Astrocyte (in vitro differentiated cells and primary cell): ENCODE measurements around the gene P4HA1. TPM values are rescaled to one million over a fixed set of nuclear protein-coding genes. Genes with fewer than 3 reads are reported as not detected.

Source experiments
- DNase-seq: peaks from one replicate; pipeline ENCODE4 v3.0.0-alpha.2; 2010; ENCODE audit warnings: low read depth
- FAIRE-seq: peaks from 2 replicates; lab custom pipeline; 2011; peaks lifted over from hg19 to GRCh38; lab: Jason Lieb, UNC
- H2AFZ ChIP-seq: 2 replicates; pipeline ENCODE4 v1.6.0; 2012; ENCODE audit warnings: low read depth, low read length, inconsistent platforms
- H3K27ac ChIP-seq: 2 replicates; pipeline ENCODE4 v1.5.1; 2011; ENCODE audit warnings: low read depth, low read length, inconsistent platforms
- H3K27me3 ChIP-seq: 2 replicates; pipeline ENCODE4 v1.6.0; 2011; ENCODE audit warnings: low read length, inconsistent platforms; ENCODE audit not compliant: insufficient read depth
- H3K36me3 ChIP-seq: 2 replicates; pipeline ENCODE4 v1.5.1; 2011; ENCODE audit warnings: low read length, inconsistent platforms; ENCODE audit not compliant: insufficient read depth
- H3K4me1 ChIP-seq: 2 replicates; pipeline ENCODE4 v1.5.1; 2011; ENCODE audit warnings: low read length, inconsistent platforms; ENCODE audit not compliant: insufficient read depth
- H3K4me2 ChIP-seq: 2 replicates; pipeline ENCODE4 v1.6.0; 2012; ENCODE audit warnings: low read length, inconsistent platforms
- H3K4me3 ChIP-seq: 2 replicates; pipeline ENCODE4 v1.5.1; 2011; ENCODE audit warnings: low read depth, mild to moderate bottlenecking, low read length, inconsistent platforms; ENCODE audit not compliant: insufficient read depth
- H3K79me2 ChIP-seq: 2 replicates; pipeline ENCODE4 v1.6.0; 2012; ENCODE audit warnings: mild to moderate bottlenecking, low read length, inconsistent platforms; ENCODE audit not compliant: insufficient read depth
- H3K9ac ChIP-seq: 2 replicates; pipeline ENCODE4 v1.6.0; 2012; ENCODE audit warnings: mild to moderate bottlenecking, low read length, inconsistent platforms
- H3K9me3 ChIP-seq: 2 replicates; pipeline ENCODE4 v1.5.1; 2012; ENCODE audit warnings: low read depth, mild to moderate bottlenecking, low read length, inconsistent platforms; ENCODE audit not compliant: insufficient read depth
- H4K20me1 ChIP-seq: 2 replicates; pipeline ENCODE4 v1.6.0; 2012; ENCODE audit warnings: low read length, inconsistent platforms; ENCODE audit not compliant: insufficient read depth
- H3K27ac Mint-ChIP-seq: one replicate; pipeline ENCODE4 v1.8.0; 2021; ENCODE audit warnings: mild to moderate bottlenecking, mixed read lengths; ENCODE audit not compliant: unreplicated experiment
- H3K27me3 Mint-ChIP-seq: one replicate; pipeline ENCODE4 v1.8.0; 2021; ENCODE audit warnings: low read depth, mixed read lengths; ENCODE audit not compliant: unreplicated experiment
- H3K36me3 Mint-ChIP-seq: one replicate; pipeline ENCODE4 v1.8.0; 2021; ENCODE audit warnings: low read depth, mixed read lengths; ENCODE audit not compliant: unreplicated experiment
- H3K4me1 Mint-ChIP-seq: one replicate; pipeline ENCODE4 v1.8.0; 2021; ENCODE audit warnings: low read depth, mixed read lengths; ENCODE audit not compliant: unreplicated experiment
- H3K4me3 Mint-ChIP-seq: one replicate; pipeline ENCODE4 v1.8.0; 2021; ENCODE audit warnings: mild to moderate bottlenecking, moderate library complexity, mixed read lengths; ENCODE audit not compliant: unreplicated experiment
- H3K9me3 Mint-ChIP-seq: one replicate; pipeline ENCODE4 v1.8.0; 2021; ENCODE audit warnings: mild to moderate bottlenecking, mixed read lengths; ENCODE audit not compliant: unreplicated experiment
- EZH2 ChIP-seq: IDR thresholded peaks from 2 replicates; pipeline ENCODE4 v1.6.1; 2012; ENCODE audit warnings: mild to moderate bottlenecking, low read length, inconsistent platforms; ENCODE audit not compliant: insufficient read depth
- total RNA-seq: library from RNA; stranded (reverse); gene quantifications from 2 replicates; pipeline ENCODE4 v1.2.1, GENCODE V29; 2021
- TF ChIP-seq, protein P1 (sequence below): IDR thresholded peaks from 2 replicates; pipeline ENCODE4 v1.5.1; 2011; ENCODE audit warnings: low read depth, mild to moderate bottlenecking, inconsistent platforms, low read length, moderate library complexity; ENCODE audit not compliant: insufficient read depth

P4HA1 gene
- total RNA-seq, 1 donor from 2014 or later = 244 TPM

DNA sequence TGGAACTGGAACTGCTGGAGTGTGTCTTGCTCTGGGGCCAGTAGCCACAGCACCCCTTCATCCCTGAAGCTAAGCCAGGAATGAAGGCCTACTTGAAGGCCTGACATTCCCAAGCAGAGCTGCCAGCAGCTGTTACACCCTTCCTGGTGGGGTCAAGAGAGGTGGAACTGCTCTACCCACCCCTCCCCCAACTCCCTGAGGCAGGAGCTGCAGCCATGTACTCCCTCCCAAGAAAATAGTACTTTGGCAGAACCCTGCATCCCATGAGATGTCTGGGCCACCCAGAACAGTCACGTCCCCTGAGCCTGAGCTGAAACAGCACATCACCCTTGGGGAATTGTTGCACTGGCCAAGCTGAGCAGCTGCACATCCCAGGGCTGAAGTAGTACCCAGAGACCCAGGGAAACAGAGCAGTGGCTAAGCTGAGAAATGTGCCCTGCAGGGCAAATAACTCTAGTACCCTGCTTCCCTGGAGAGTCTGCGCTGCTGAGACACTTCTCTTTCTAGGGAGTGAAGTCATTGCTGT is 78.6 kb downstream of the P4HA1 start:
- peaks cover 34% of the 10 kb centered on the region for H3K36me3 Mint-ChIP-seq
- no peak overlapping the region for H3K4me2 ChIP-seq
- no peak overlapping the region for H2AFZ ChIP-seq
- H3K4me3 ChIP-seq = no peak overlapping the region
- no peak overlapping the region for H3K4me3 Mint-ChIP-seq
- H4K20me1 ChIP-seq = peaks cover 29% of the 10 kb centered on the region
- H3K9me3 ChIP-seq = no peaks in the 10 kb centered on the region
- peaks cover 2% of the 10 kb centered on the region for H3K9me3 Mint-ChIP-seq
- no peak overlapping the region for H3K9ac ChIP-seq
- peaks cover 25% of the 10 kb centered on the region for H3K36me3 ChIP-seq
- H3K27ac Mint-ChIP-seq = no peak overlapping the region
- peaks cover 8% of the 10 kb centered on the region for H3K79me2 ChIP-seq
- no peak for FAIRE-seq
- DNase-seq = no peak
- H3K27ac ChIP-seq = no peak overlapping the region
- no peaks in the 10 kb centered on the region for H3K27me3 Mint-ChIP-seq
- TF ChIP-seq EZH2 = no peak
- TF ChIP-seq, protein P1, sequence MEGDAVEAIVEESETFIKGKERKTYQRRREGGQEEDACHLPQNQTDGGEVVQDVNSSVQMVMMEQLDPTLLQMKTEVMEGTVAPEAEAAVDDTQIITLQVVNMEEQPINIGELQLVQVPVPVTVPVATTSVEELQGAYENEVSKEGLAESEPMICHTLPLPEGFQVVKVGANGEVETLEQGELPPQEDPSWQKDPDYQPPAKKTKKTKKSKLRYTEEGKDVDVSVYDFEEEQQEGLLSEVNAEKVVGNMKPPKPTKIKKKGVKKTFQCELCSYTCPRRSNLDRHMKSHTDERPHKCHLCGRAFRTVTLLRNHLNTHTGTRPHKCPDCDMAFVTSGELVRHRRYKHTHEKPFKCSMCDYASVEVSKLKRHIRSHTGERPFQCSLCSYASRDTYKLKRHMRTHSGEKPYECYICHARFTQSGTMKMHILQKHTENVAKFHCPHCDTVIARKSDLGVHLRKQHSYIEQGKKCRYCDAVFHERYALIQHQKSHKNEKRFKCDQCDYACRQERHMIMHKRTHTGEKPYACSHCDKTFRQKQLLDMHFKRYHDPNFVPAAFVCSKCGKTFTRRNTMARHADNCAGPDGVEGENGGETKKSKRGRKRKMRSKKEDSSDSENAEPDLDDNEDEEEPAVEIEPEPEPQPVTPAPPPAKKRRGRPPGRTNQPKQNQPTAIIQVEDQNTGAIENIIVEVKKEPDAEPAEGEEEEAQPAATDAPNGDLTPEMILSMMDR = no peak
- H3K4me1 Mint-ChIP-seq = peaks cover 20% of the 10 kb centered on the region
- H3K27me3 ChIP-seq = no peaks in the 10 kb centered on the region
- no peaks in the 10 kb centered on the region for H3K4me1 ChIP-seq

GRCh38 chr10:73015779-73016178 is 80.9 kb downstream of the P4HA1 start:
- Histone ChIP-seq H4K20me1 (peaks cover 24% of the 10 kb centered on the region), H3K27me3 (no peaks in the 10 kb centered on the region), H3K4me2 (no peak overlapping the region), H3K79me2 (peaks cover 8% of the 10 kb centered on the region), H2AFZ (no peak overlapping the region), H3K9me3 (no peaks in the 10 kb centered on the region), H3K36me3 (peaks cover 32% of the 10 kb centered on the region), H3K4me1 (no peaks in the 10 kb centered on the region), H3K4me3 (no peak overlapping the region), H3K27ac (no peak overlapping the region), H3K9ac (no peak overlapping the region)
- no peak for FAIRE-seq
- TF ChIP-seq, protein P1 = no peak
- no peak for TF ChIP-seq EZH2
- H3K27me3 Mint-ChIP-seq = no peaks in the 10 kb centered on the region
- peaks cover 21% of the 10 kb centered on the region for H3K36me3 Mint-ChIP-seq
- DNase-seq = no peak
- peaks cover 9% of the 10 kb centered on the region for H3K4me1 Mint-ChIP-seq
- H3K27ac Mint-ChIP-seq = no peak overlapping the region
- H3K9me3 Mint-ChIP-seq = peaks cover 2% of the 10 kb centered on the region
- H3K4me3 Mint-ChIP-seq = no peak overlapping the region

GRCh38 chr10:73003822-73004221 is 92.8 kb downstream of the P4HA1 start:
- Histone ChIP-seq H3K27me3 (no peaks in the 10 kb centered on the region), H2AFZ (no peak overlapping the region), H3K4me1 (no peaks in the 10 kb centered on the region), H3K36me3 (peaks cover 15% of the 10 kb centered on the region), H3K27ac (no peak overlapping the region), H3K4me3 (no peak overlapping the region), H3K9me3 (no peaks in the 10 kb centered on the region), H3K4me2 (no peak overlapping the region), H4K20me1 (no peaks in the 10 kb centered on the region), H3K9ac (no peak overlapping the region), H3K79me2 (no peaks in the 10 kb centered on the region)
- H3K9me3 Mint-ChIP-seq = no peaks in the 10 kb centered on the region
- no peaks in the 10 kb centered on the region for H3K4me1 Mint-ChIP-seq
- no peak for DNase-seq
- no peak for TF ChIP-seq EZH2
- TF ChIP-seq, protein P1 = no peak
- no peak overlapping the region for H3K4me3 Mint-ChIP-seq
- FAIRE-seq = no peak
- no peak overlapping the region for H3K27ac Mint-ChIP-seq
- H3K36me3 Mint-ChIP-seq = peaks cover 13% of the 10 kb centered on the region
- H3K27me3 Mint-ChIP-seq = no peaks in the 10 kb centered on the region
